BJ (cell line): ENCODE results near the gene L3MBTL4. TPM values are rescaled to one million over a fixed set of nuclear protein-coding genes. Genes with fewer than 3 reads are reported as not detected.
"Not testable (repeated sequence)": the region's sequence is repeated elsewhere in the genome, so short reads cannot be mapped to it uniquely, and the experiment has no call there.

Experiments used
- CTCF ChIA-PET: fragments of 350-600 bp; formaldehyde crosslinking; extraction: SDS; loops from one replicate; lab custom pipeline; 2021; ENCODE audit warnings: antibody characterized with exemption, inconsistent platforms; lab: Yijun Ruan, JAX
- POLR2A ChIA-PET: fragments of 300-600 bp; sonication (Branson Sonifier 250); formaldehyde crosslinking; extraction: SDS; loops from one replicate; lab custom pipeline; 2021; ENCODE audit warnings: antibody characterized with exemption; lab: Charles Lee
- DNase-seq: peaks from one replicate; pipeline ENCODE4 v3.0.0-alpha.2; 2011; ENCODE audit warnings: low read depth
- H3K27me3 ChIP-seq: 2 replicates; pipeline ENCODE4 v1.6.0; 2011; ENCODE audit warnings: low read length; ENCODE audit not compliant: control insufficient read depth, insufficient read depth
- H3K36me3 ChIP-seq: 2 replicates; pipeline ENCODE4 v1.5.1; 2011; ENCODE audit warnings: low read length; ENCODE audit not compliant: control insufficient read depth, insufficient read depth
- H3K4me3 ChIP-seq: 2 replicates; pipeline ENCODE4 v1.5.1; 2011; ENCODE audit warnings: low read depth, mild to moderate bottlenecking, control low read depth, low read length
- CTCF ChIP-seq: IDR thresholded peaks from 2 replicates; pipeline ENCODE4 v1.5.1; 2011; ENCODE audit warnings: low read depth, mild to moderate bottlenecking, control low read depth, inconsistent platforms, low read length, moderate library complexity; ENCODE audit not compliant: insufficient read depth
- polyA plus RNA-seq: library from polyadenylated mRNA; depleted of rRNA; stranded (reverse); fragments of >200 nt; gene quantifications from 2 replicates; pipeline ENCODE4 v1.2.3, GENCODE V29; 2011

L3MBTL4 gene
- polyA plus RNA-seq, 1 experiment, result not detected

GRCh38 chr18:6270771-6271216 is 143.9 kb downstream of the L3MBTL4 start:
- no peak for DNase-seq
- Histone ChIP-seq H3K36me3 (no peaks in the 10 kb centered on the region), H3K27me3 (no peaks in the 10 kb centered on the region), H3K4me3 (no peak overlapping the region)
- POLR2A ChIA-PET, result no interaction called here
- TF ChIP-seq CTCF, result no peak
- CTCF ChIA-PET, result no interaction called here

- Histone ChIP-seq H3K27me3 (no peaks in the 10 kb centered on the region), H3K36me3 (no peaks in the 10 kb centered on the region), H3K4me3 (no peak overlapping the region)
- DNase-seq, result no peak
- no peak for TF ChIP-seq CTCF
- ChIA-PET POLR2A (no interaction called here), CTCF (no interaction called here)
Observed at GRCh38 chr18:6269660-6270332, 144.9 kb downstream of the L3MBTL4 start.

GRCh38 chr18:6266212-6266611 is 148.5 kb downstream of the L3MBTL4 start:
- no peak for TF ChIP-seq CTCF
- H3K36me3 ChIP-seq, result no peaks in the 10 kb centered on the region
- no peak overlapping the region for H3K4me3 ChIP-seq
- H3K27me3 ChIP-seq, result no peaks in the 10 kb centered on the region
- DNase-seq, result no peak
- ChIA-PET POLR2A (no interaction called here), CTCF (no interaction called here)

GRCh38 chr18:6261938-6262337 is 152.8 kb downstream of the L3MBTL4 start:
- POLR2A ChIA-PET, result no interaction called here

GRCh38 chr18:6259324-6259723 is 155.4 kb downstream of the L3MBTL4 start:
- H3K36me3 ChIP-seq, DNase-seq, POLR2A ChIA-PET, H3K27me3 ChIP-seq, H3K4me3 ChIP-seq: not testable (repeated sequence)
- CTCF ChIA-PET, result interaction anchor here (0.5 kb wide), 1 partner anchor 212 kb away, joined by 3 read pairs; no protein-coding TSS in a partner anchor

More at GRCh38 chr18:6261938-6262337, 152.8 kb downstream of the L3MBTL4 start:
- Histone ChIP-seq H3K27me3 (no peaks in the 10 kb centered on the region), H3K4me3 (no peak overlapping the region), H3K36me3 (no peaks in the 10 kb centered on the region)
- DNase-seq, result no peak
- CTCF ChIA-PET, result no interaction called here
- TF ChIP-seq CTCF, result no peak

- no peak for TF ChIP-seq CTCF
- DNase-seq, result no peak
- Histone ChIP-seq H3K4me3 (no peak overlapping the region), H3K27me3 (no peaks in the 10 kb centered on the region), H3K36me3 (no peaks in the 10 kb centered on the region)
- ChIA-PET CTCF (no interaction called here), POLR2A (no interaction called here)
Observed at GRCh38 chr18:6257950-6258349, 156.8 kb downstream of the L3MBTL4 start.
